GM18867 (cell line): ENCODE measurements around the gene LOXHD1.

Experiments used
- ATAC-seq: cut with Tn5 transposase; IDR thresholded peaks from one replicate; pipeline ENCODE4 v1.9.1; 2021; ENCODE audit warnings: mild to moderate bottlenecking, moderate library complexity; ENCODE audit not compliant: unreplicated experiment

Gene LOXHD1

DNA sequence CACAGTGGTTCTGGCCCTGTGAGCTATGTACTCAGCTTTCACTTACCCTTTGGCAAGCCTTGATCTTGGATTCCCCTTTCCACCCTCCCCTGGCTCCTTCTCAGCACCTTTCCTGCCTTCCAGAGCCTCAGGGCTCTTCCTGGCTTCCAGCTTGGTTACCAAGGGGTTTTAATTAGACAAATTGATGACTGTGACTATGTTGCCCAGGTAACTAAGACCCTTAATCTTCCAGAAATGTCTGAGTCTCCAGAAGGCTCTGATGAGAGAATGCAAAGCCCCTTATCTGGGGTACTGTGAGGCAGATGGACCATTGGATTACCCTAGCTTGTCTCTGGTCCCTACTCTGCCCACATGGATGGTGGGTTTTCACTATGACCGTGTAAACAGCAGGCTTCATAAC, 174.2 kb downstream of the LOXHD1 start:
- no peak for ATAC-seq

DNA sequence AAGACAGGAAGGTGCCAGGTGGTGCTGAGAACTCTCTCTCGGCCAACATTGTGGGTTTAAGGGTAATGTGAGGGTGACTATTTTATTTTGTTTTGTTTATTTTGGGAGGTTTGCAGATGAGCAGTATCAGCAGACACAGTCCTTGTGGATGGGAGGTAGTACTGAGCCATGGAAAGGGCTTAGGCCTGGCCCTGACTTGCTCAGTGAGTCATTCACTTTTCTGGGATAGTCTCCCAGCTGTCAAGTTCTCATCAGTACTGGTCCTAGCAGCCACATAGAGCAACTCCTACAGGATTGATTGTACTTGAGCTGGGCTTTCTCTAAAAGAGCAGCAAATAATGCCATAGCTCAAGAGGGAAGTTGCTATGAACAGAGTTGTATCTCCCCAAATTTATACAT, 175.2 kb downstream of the LOXHD1 start:
- no peak for ATAC-seq

DNA sequence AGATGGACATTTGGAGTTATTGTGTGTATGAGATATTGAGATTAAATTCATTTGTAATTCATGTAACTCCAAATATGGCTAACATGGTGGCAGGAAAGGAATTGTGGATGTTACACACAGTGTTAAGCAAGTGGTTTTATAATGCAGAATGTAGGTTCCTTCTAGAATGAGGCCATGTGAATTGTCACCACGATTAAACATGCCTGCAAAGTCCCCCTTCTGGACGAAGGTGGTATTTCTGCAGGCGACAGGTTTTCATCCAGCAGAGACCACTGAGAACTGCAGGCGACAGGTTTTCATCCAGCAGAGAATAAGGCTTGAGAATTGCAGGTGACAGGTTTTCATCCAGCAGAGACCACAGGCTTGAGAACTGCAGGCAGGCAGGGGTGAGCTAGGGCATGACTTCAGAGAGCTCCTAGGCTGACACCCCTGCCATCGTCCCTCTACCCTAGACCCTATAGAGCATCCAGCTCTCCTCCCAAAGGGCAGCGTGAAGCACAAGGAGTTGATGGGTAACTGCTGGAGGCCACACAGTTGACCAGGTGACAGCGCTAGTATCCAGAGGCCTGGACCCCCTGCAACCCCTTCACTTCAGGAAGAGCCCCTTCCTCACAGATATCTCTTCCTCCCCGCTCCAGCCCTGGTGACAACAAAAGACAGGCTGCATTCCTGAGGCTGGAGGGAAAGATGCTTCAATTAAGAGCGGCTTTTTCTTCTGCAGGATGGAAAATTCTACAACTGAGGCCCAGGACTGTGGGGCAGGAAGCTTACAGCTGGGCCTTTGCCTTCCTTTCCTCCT, 175.8 kb downstream of the LOXHD1 start:
- peak; percentile 70 for ATAC-seq

DNA sequence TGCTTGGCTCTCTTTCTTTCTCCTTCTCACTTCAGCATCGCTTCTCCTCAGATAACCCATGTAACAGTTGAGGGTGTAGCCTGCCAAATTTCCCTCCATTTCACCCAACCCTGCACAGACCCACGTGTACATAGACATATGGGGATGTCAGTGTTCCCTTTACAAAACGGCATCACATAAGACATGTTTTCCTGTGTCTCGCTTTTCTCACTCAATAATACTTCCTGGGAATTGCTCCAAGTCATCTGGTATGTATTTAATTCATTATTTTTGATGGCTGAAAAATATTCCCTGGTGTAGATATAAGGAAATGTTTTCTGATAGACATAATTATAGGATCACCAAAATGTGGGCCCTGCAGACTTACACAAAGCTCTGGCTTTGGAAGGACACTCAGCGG, 176.8 kb downstream of the LOXHD1 start:
- ATAC-seq = no peak

DNA sequence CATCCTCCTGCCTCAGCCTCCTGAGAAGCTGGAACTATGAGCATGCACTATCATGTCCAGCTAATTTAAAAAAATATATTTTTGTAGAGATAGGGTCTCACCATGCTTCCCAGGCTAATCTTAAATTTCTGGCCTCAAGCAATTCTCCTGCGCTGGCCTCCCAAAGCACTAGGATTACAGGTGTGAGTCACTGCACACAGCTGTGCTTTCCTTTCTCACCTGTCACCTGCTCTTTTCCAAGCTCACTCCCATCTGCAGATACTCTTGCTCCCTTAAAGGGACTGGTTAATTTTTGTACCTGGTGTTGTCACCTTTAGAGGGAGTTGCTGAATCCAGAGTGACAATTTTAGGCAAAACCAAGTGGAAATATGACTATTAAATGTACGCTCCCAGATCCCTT, 178.2 kb downstream of the LOXHD1 start:
- ATAC-seq = no peak

DNA sequence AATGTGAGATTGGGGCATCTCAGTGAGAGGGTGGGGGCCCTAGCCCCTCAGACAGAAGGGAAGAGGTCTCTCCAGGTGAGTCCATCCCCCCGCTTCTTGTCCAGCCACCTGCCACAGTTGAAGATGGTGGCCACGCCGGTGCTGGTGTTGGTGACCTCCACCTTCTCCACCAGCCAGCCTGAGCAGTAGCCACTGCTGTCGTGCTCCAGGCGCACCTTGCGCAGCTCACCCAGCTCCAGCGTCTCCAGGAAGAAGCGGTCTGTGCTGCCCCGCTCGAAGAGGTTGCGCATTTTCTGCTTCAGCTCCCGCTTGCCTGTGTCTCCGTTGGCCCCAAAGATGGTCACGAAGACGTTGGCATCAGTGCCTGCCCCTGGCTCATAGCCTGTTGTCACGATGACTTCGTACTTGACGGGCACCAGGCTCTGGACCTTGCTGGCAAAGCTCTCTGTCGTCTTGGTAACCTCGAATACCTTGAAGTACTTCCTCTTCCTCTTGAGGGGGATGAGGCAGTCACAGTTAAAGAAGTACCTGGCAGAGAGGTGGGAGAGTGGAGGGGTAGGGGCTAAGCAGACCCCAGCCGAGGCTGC, 179.5 kb downstream of the LOXHD1 start:
- ATAC-seq = no peak

DNA sequence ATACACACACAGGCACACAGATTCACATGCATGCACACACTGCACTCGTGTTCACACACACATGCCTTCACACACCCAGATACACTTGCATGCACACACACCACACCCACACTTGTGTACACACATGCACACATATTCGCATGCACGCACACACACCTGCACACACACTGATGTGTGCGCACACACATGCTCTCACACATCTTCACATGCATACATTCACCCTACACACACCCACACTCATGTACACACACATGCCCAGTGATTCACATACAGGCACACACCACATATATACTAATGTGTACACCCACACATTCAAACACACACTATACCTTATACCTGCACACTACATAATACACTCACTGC, 181.6 kb downstream of the LOXHD1 start:
- ATAC-seq = no peak

DNA sequence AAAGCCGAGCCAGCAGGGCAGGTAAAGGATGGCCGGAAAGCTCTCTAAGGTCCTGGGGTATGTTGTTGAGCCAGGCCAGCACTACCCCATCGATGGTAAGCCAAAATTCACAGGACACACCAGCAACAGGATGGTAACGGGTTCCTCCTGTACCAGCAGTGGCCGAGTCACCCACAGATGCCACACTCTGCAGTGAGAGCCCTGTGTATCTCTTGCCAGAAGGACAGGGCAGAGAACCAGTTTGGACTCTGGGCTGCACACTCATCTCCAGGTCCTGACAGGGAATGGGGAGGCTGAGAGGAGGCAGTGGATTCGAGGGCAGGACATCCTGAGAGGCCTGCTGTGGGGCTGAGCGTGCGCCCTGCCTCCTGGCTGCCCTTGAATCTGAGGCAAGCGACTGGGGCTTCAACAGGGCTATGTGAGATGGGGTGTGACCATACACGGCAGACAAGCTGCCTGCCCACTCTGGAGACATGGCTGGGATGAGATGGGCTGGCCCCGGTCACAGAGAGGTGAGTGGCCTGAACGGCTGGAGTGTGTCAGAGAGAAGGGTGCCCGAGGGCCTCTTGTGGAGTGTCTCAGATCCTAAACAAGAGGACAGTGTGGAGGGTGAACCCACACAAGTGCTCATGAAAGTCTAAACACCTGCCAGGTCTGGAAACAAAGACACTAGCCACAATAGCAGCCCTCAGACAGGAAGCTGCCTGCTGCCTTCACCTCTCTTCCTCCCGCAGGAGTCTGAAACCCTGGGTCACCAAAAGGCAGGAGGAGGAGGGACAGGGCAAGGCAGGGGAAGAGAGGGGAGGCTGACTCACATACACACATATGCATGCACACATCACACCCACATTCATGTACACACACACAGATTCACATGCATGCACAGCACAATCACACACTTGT, 182.3 kb downstream of the LOXHD1 start:
- ATAC-seq = no peak

DNA sequence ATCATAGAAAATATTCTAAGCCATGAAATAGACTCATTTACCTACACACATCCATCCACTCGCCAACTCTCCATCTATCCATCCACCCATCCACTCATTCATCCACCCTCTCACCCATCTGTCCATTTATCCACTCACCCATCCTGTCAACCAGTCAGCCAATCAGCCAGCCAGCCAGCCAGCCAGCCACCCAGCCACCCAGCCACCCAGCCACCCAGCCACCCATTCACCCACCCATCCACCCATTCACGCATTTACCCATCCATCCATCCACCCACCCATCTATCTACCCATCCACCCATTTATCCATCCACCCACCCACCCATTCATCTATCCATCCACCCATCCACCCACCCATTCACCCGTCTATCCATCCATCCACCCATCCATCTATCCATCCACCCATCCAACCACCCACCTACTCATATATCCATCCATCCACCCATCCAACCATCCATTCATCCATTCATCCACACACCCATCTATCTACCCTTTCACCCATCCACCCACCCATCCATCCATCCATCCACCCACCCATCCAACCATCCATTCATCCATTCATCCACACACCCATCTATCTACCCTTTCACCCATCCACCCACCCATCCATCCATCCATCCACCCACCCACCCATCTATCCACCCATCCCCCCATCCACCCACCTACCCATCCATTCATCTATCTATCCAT, 185.1 kb downstream of the LOXHD1 start:
- no peak for ATAC-seq

DNA sequence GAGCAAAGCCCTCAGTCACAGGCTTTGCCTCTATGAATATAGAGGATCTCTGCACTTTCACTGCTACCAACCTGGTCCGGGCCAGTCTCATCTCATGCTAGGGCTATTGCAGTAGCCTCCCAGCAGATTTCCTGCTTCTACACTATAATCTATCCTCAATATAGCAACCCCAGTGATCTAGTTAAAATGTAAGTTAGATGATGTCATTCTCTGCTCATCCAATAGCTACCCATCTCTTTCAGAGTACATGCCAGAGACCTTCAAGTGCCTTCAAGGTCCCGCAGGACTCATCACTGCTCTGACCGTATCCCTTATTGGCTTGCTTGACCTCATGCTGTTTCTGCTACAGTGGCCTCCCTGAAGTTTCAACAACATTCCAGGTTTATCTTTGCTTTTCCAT, 186.3 kb downstream of the LOXHD1 start:
- no peak for ATAC-seq

DNA sequence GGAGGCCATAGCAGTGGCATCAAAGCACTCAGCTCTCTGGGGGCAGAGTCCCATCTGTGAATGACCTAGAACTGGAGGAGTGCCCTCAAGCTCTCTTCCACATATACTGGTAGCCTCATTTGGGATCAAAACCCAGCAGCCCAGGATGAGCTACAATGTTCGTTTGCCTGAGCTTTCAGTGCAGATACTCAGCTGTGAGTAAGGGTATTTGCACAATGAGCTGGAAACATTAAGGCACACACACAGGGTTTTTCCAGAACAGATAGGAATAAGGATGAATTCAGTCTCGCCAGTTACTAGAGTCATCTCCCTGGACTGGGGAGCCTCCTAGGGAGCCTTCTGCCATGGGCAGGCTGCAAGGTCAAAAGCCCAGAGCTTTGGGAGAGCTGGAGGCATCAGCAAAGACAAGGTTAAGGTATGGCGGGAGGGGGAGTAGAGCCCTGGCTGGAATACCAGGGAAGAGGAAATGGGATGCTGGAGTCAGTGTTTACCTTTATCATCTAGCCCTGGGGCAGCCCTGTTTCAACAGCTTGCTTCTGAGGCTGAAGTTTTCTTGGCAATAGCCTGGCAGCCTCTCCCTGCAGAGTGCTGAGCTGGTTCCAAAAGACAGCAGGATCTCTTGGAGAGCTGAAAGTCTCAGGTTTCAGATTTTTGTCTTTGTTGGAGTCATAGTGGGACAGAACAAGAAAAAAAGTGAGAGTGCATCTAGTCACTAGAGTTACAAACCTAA, 187.7 kb downstream of the LOXHD1 start:
- ATAC-seq = no peak

DNA sequence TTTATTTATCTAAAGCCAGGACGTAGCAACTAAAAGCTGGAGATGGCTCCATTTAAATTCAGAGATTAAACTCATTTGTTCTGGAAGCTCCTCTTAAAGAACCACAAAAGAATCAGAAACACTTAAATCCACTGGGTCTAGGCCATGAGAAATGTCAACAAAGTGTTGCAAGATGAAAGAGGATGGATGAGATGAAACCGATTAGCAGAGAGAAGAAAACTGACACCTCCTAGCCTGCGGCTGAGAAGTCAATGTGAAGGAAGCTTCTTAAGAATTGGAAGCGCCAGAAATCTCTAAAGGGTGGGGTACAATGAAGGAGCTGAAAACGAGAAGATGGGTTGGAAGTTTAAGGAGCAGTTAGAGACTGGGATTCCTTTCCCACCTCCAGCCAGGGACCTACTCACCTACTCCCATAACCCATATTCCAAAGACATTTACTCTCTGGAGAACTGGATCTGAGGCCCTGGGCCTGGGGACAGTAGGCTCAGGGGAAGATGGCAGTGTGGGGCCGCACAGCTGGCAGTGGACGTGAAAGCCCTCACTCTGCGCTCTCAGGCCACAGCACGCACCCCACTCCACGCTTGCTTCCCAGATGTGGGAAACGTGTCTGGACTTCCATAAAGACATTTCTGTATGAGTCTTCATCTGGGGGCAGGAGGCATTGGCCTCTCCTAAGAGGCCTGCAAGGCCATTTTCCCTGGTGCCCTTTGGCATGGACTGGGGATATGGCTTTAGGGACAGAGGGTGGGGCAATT, 188.4 kb downstream of the LOXHD1 start:
- ATAC-seq = no peak

DNA sequence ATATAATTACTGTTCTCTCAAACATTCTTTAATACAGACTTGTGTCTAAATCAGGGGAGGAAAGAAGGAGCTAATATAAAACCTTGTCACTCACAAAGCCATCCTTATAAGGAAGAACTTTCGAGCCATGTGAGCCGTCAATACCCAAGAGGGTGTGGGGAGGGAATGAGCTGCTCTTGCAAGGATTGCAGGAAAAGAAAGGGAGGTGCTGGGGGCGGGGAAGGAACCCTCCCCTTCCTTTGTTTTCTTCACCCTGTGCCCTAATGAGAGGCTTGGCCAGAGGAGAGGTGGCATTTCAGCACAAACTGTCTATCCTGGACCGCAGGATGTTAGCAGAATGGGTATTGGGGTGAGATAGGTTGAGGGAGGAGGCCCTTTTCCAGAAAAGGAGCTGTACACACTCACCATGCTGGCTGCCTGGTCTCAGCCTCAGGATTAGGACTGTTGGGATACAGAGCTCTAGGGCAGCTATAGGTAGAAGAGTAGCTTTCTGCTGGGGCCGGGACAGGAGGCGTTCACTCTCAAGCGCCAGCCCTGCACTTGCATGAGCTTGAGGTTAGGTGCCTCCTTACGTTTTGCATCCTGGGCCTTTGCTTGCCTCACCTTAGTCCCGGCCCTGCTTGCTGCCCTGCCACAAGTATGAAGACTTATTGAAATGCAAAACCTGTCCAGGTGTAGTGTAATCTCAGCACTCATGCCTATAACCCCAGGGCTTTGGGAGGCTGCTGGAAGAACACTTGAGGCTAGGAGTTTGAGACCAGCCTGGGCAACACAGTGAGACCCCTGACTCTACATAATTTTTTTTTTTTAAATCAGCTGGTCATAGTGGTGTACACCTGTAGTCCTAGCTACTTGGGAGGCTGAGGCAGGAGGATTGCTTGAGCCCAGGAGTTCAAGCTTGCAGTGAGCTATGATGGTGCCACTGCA, 190.5 kb downstream of the LOXHD1 start:
- no peak for ATAC-seq

DNA sequence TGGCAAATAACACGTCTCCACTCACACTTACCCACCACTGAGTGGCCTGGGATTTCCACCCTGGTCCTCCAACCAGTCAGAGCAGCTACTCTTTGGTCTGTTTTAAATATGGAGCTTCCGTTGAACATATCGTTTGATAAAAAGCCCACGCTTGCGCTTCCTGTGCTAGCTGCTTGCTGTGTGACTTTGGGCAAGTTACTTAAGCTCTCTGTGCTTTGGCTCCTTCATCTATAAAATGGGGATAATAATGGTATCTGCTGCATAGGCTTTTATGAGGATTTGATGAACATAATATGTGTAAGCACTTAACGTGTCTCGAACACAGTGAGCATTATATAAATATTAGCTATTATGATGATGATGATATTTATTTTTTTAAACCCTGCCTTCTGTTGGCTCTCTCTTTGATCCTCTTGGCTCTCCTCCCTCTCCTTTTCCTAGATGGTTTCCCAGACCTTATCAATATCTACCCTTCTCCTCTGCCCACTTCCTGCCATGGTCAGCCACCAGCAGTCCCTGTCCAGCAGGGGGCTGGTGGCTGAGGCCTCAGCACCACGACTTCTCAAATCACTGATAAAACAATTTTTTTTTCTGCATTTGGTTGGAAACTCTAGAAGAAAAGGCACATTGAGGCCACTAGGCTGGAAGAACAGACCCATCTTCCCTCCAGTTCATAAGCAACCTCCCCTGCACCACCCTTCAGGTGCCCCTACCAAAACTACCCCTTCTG, 191.9 kb downstream of the LOXHD1 start:
- ATAC-seq = no peak

DNA sequence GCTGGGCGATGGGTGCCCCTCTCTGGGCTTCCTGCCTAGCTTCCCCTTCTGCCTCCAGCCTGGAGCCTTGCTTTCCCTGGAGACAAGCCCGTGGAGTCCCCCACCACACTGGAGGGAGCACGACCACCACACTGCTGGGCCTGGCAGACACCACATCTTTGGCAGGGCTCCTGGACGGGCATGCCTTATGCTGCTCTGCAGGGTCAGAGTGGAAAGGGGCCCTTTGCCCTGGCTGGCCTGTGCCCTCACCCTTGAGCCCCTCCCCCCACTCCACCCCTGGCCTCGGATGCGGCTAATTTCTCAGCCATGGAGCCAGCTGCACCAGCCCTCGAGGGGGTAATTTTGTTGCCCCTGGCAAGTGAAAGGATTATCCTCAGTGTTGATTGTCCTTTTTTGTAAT, 194.5 kb downstream of the LOXHD1 start:
- no peak for ATAC-seq

DNA sequence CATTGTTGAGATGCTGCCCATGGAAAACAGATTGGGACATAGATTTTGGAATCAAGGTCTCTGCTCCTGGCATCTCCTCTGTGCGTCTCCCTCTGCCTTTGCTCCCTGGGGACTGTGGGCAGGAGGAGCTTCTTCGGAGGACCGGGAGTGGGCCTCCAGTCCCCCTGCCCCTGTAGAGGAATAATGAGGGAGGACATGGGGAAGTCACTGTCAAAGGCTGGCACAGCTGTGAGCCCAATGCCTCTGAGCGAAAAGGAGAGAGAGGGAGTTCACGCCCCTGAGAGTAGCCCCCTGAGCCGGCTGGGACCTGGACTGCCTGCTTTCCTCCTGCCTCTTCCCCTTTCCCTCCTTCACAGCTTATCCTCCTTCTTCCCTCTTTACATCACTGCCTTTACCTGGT, 195.0 kb downstream of the LOXHD1 start:
- ATAC-seq = no peak

DNA sequence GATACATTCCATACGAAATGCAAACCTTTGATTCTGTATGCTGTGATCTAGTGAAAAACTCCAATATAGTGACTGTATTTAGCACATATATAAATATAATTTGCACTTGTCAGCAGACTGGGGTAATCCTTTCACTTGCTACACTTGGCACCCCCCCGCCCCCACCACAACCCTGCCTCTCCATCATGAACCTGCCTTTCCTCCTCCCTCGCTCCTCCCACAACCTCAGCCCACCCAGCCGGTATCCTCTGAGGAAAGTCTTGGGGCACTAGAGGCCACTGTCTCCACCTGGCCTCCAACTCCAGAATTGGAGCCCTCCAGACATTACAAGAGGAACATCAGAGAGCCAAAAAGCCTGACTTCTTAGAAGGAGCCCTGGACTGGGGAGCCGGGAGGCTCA, 196.3 kb downstream of the LOXHD1 start:
- no peak for ATAC-seq

DNA sequence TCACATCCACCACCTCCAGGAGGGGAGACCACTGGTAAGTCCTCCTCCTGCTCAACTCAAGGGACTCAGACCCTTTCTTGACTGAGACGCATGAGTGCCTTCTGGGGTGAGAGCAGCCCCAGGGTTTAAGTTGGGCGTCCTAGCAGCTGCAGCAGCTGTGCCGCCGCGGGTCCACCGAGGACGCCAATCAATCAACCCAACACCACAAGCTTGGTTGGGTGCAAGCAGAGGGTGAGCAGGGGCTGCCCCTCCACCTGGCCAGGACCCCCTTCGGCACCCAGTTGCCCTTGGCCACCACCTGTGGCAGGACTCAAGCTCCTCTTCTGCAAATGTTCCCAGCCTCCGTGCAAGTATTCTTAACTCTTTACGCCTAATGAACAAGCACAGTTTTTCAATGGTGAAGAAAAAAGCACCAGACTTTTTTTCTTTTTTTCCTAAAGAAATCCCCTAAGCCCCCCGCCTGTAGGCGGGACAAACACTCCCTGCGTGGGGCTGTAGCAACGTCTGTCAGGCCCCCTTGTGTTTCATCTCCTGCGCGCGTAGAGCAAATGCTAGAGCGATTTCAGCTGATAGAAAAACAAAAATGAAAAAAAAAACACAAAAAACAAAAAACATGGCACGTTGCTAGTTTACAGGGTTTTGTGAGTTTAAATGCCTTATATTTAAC, 197.1 kb downstream of the LOXHD1 start:
- no peak for ATAC-seq
